Stimulated activated CD8-positive, alpha-beta memory T cell treated with anti-CD3 and anti-CD28 coated beads, Interleukin-15, amount 100 ng/mL, for 24 hours (primary cell): ENCODE results near the gene LCP2.

ENCODE experiments used
- DNase-seq: peaks from one replicate; pipeline ENCODE4 v3.0.0-alpha.2; 2020; ENCODE audit warnings: low read depth

The LCP2 gene

GRCh38 chr5:170297589-170298462 lies at the start of gene LCP2:
Gene LCP2, minus strand, starts transcription at chr5:170297777. Its CDS starts 166 bp downstream, at chr5:170297611.
- no peak for DNase-seq

GRCh38 chr5:170347022-170347567 lies 49.5 kb upstream of the LCP2 start:
- no peak for DNase-seq

GRCh38 chr5:170345971-170346370 lies 48.4 kb upstream of the LCP2 start:
- no peak for DNase-seq

GRCh38 chr5:170343177-170343576 lies 45.6 kb upstream of the LCP2 start:
- no peak for DNase-seq

GRCh38 chr5:170342153-170342725 lies 44.7 kb upstream of the LCP2 start:
- no peak for DNase-seq

- no peak for DNase-seq
Measured at GRCh38 chr5:170341545-170341944, 44.0 kb upstream of the LCP2 start.

- no peak for DNase-seq
Measured at GRCh38 chr5:170339780-170340167, 42.2 kb upstream of the LCP2 start.

- DNase-seq = no peak
Measured at GRCh38 chr5:170338933-170339779, 41.6 kb upstream of the LCP2 start.

- DNase-seq = no peak
Measured at GRCh38 chr5:170338291-170338690, 40.7 kb upstream of the LCP2 start.

- no peak for DNase-seq
Measured at GRCh38 chr5:170337045-170337733, 39.6 kb upstream of the LCP2 start.

- DNase-seq = no peak
Measured at GRCh38 chr5:170336065-170336464, 38.5 kb upstream of the LCP2 start.

GRCh38 chr5:170334626-170335025 lies 37.0 kb upstream of the LCP2 start:
- no peak for DNase-seq

GRCh38 chr5:170333161-170333910 lies 35.8 kb upstream of the LCP2 start:
- no peak for DNase-seq

GRCh38 chr5:170332058-170332457 lies 34.5 kb upstream of the LCP2 start:
- DNase-seq = no peak

- DNase-seq = no peak
Measured at GRCh38 chr5:170330568-170331054, 33.0 kb upstream of the LCP2 start.

GRCh38 chr5:170329524-170329923 lies 31.9 kb upstream of the LCP2 start:
- no peak for DNase-seq

- no peak for DNase-seq
Measured at GRCh38 chr5:170327829-170328228, 30.3 kb upstream of the LCP2 start.

GRCh38 chr5:170327168-170327567 lies 29.6 kb upstream of the LCP2 start:
- no peak for DNase-seq

- no peak for DNase-seq
Measured at GRCh38 chr5:170319301-170319700, 21.7 kb upstream of the LCP2 start.

- DNase-seq = no peak
Measured at GRCh38 chr5:170317499-170317898, 19.9 kb upstream of the LCP2 start.

GRCh38 chr5:170316937-170317336 lies 19.4 kb upstream of the LCP2 start:
- no peak for DNase-seq
